B cell (primary cell): ENCODE results near the gene CGB8.

Experiments
- CTCF ChIP-seq: fragments of 200-600 bp; IDR thresholded peaks from one replicate; pipeline ENCODE4 v1.8.0; 2022; ENCODE audit warnings: antibody characterized with exemption, mild to moderate bottlenecking
- EZH2 ChIP-seq: IDR thresholded peaks from 2 replicates; pipeline ENCODE4 v1.6.1; 2012; ENCODE audit warnings: borderline replicate concordance, low read depth, mild to moderate bottlenecking, moderate library complexity, low read length; ENCODE audit not compliant: insufficient read depth, poor library complexity, severe bottlenecking

- TF ChIP-seq CTCF (no peak), EZH2 (no peak)
Measured at GRCh38 chr19:49020931-49021895, 27.7 kb downstream of the CGB8 start.
